Activated CD4-positive, CD25-positive, alpha-beta regulatory T cell treated with anti-CD3 and anti-CD28 coated beads, Interleukin-2, amount 50 U/mL, for 16 hours (primary cell): ENCODE results near the gene NQO2.
"Not testable (repeated sequence)": the region's sequence is repeated elsewhere in the genome, so short reads cannot be mapped to it uniquely, and the experiment has no call there.

ENCODE experiments used
- DNase-seq: peaks from one replicate; pipeline ENCODE4 v3.0.0-alpha.2; 2020; ENCODE audit warnings: low read depth, low spot score

The NQO2 gene

DNA sequence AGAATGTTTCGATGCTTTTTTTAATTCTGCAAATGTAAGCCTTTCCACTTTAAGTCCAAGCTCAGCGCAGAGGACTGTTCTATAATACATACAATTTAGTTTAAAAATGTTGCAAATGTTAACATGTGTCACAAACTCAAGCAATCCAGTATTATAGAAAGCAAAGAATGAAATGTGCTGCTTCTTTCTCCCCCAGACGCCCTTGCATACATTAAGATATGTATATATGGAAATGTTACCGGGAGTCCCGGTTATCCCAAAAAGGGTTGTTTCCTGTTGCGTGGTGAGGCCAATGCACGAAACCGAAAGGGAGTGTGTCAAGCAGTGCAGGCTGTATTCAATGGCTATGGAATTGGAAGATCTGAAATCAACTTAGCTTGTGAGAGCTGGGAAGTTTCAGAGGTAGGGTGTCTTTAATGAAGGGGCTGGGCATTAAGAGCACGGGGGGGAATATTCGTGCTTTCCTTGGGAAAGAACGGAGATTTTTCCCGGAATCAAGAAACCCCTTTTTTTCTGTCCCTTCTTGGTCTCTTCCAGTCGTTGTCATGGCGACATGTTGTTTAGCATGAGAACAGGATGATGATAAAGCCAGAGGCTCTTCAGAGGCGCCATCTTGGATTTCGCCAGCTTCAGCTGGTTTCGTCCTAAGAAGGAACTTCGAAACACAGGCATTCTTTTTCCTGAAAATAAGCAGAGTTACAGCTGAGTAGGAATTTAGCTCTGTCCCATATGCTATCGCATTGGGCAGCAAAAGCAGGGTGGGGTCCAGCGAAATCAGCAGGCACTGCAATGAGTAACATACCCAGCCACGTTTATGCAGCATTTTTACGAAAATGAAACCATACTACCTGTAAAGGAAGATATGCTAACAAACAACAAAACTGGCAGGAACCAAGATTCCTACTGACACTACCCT, 10.1 kb upstream of the NQO2 start:
- DNase-seq, result peak; percentile 69

DNA sequence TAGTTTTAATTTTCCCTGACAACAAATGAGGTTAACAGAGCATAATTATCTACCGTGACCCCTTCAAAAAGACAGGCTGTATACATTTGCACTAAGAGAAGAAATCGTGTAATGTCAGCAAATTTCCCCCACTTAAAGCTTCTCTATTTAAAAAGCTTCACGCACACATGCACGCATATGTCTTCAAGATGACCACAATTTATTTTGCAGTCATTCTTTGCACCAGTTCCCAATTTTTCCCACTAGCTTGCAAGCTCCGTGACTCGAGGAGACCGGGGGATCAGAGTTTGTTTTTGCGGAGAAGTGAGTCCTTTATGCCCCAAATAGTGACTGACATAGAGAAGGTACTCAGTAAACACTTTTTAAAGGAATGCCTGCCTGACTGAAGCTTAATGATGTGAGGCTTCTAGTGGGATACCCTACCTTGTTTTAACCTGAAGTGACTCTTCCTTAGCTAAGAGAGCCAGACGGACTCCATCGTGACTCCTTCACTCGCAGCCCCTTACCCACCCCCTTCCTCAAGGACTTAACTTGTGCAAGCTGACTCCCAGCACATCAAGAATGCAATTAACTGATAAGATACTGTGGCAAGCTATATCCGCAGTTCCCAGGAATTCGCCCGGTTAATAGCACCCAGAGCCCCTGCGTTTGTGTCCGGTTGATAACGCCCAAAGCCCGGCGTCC, 9.3 kb upstream of the NQO2 start:
- DNase-seq, result no peak

DNA sequence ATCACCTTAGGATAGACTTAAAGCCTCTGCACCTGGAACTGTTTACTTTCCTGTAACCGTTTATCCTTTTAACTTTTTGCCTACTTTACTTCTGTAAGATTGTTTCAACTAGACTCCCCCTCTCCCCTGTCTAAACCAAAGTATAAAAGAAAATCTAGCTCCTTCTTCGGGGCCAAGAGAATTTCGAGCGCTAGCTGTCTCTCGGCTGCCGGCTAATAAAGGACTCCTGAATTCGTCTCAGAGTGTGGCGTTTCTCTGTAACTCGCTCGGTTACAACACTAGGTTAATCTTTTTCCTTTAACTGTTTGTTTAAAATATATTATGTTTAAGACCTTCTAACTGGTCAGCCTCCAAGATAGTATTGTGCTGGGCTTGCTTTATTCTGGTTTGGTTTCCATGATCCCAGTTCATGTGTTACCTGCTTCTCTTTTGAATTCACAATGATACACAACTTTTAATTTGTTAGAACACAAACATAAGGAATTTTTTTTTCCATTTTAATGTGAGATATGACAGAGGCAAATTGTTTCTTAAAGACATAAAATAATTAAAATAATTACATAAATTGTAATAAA, 8.7 kb upstream of the NQO2 start:
- no peak for DNase-seq

DNA sequence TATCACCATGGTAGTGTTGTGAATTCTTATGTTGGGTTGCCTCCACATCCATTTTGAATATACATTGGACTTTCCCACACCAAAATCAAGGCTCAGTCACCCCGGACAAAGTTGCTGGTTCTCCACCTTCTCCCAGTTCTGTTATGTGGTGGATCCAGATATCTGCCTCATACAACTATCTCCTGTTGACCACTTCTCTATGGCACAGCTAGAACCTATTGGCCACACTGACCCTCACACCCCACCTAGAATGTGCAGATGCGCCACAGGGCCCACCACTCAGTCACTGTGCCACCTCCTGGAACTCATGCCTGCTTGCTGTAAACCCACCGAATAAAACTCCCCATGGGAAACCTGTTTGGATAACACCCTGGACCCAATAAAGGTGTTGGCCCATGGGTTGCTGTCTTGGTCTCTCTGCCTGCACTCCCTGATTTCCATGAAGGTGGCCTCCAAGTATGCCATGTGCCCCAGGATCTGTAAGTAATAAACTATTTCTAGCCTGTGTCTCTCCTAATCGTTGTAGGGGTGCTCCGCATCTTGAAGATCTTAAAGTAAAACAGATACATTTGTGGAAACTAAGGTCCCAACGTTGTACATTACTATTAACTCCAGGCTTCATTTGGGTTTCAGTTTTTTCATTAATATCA, 7.2 kb upstream of the NQO2 start:
- no peak for DNase-seq

DNA sequence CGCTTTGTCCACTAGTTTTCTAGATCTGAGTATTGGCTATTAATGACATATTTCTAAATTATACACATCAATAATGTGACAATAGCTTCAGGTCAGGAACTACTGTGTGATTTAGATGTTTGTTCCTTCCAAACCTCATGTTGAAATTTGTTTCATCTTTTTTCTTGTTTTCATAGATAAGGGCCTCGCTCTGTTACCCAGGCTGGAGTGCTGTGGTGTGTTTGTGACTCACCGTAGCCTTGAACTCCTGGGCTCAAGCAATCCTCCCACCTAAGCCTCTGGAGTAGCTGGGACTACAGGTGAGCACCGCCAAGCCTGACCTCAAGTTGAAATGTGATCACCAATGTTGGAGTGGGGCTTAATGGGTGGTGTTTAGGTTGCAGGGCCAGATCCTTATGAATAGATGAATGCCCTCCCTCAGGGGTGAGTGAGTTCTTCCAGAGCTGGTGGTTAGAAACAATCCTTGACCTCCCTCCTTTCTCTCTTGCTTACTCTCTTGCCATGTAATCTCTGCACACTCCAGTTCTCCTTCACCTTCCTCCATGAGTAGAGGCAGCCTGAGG, 5.9 kb upstream of the NQO2 start:
- DNase-seq, result no peak

DNA sequence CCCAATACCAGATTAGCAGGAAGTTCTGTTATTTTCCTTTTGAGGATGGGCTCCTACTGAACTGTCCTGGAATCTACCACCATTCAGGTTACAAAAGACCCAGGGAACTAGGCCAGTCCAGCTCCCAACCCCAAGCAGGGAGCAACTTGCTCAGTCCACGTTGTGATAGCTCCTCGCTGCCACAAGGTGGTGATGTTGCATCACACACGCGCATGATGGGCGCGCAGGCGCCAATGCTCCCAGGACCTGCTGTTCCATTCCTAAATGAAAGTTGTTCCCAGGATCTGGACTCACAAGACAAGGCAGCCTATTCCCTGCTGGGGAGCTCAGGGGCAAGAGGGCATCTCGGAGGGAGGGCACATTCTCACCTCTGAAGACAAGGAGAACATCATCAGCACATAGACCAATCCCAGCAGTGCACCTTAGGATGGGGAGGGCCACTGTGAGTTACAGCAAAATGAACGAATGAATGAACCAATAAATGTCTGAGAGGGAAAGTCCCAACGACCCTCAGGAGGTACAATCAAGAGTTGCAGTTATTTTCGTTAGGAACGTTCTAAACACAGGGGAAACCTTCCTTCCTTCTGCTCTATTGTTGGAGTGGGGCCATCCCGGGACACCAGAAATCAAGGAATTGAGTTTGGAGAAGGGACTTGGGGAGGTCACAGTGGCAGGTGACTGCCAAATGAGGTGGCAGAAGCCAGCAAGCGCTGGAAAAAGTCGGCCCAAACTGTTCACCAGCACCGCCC, 1.3 kb upstream of the NQO2 start:
- not testable (repeated sequence) for DNase-seq

DNA sequence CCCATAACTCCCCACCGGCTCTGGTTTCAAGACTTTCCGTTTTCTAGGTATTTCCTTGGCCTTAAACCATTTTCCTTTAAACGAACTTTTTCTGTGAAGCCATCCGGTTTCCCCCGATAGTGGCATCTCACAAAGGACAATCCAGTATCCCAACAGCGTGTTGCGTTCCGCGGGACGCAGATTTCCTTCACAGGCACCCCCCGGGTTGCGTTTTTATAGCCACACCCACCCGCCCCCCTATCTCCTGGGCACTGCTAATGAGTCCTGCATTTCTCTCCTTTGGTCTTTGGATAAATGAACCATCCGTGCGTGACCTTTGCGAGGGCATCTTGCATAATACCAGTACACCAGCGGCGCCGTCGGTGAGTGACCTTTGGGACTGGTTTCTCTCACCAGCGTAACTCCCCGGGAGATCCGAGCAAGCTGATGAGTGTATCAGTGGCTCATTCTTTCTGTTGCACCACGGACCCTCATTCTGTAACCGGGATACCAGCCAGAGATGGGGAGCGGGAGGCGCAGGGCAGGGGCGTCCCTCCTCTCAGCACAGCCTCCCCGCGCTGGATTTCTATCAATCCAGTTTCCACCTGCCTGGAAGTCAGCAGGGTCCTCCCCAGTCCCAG, 586 bp upstream of the NQO2 start:
- no peak for DNase-seq

DNA sequence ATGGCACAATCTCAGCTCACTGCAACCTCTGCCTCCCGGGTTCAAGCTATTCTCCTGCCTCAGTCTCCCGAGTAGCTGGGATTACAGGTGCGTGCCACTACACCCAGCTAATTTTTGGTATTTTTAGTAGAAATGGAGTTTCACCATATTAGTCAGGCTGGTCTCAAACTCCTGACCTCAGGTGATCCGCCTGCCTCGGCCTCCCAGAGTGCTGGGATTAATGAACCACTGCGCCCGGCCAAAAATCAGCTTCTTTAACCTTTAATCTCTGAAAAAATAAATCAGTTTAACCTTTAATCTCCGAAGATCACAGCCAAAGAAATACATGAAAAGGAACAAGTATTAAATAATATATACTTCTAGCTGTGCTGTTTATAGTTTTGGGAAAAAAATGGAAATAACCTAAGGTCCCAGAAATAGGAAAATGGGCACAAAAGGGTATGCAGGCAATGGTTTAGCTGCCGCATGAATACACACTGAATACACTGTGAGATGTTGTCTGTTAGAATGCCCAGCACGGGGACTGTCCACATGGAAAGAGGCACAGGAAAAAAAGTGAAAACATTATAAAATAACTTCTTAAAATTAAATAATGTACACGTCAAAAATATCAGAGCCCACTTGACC, 1.6 kb downstream of the NQO2 start:
- no peak for DNase-seq

DNA sequence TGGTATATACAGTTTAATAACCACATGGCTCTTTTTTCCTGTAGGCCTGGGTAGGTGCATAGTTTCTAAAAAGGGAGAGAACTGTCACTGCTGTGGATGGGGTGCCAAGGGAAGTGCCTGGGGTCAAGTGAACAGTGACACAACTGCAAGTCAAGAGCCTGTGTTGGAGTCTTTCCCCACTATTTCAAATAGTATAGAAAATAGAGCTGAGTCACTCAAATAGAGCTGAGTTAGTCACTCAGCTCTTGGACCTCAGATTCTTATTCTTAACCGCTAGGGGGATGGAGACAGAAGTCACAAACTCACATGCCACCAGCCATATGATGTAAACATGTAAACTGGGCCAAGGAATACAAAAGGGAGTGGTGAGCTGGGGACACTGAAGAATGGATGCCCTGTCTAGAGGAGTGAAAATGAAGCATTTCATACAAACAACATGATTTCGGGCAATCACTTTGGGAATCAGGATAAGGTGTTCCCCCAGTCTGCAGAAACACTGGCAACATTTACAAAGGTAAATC, 2.1 kb downstream of the NQO2 start:
- DNase-seq, result no peak

DNA sequence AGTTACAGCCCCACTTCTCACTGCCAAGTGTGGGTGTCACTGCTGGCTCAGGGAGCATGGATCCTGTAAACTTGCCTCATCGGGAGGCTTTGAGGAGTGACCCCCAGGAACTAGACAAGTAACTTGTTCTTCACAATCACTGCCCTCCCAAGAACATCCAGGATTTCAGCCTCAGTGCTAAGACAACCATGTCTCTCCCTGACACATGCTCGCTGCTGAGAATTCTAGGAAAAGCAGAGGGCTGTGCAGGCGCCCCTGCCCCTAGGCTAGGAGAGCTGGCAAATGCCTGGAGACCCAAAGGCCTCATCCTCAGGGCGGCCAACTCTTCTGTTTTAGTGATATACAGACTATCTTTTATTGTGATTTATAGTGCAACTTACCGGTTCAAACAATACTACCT, 3.5 kb downstream of the NQO2 start:
- DNase-seq, result not testable (repeated sequence)

DNA sequence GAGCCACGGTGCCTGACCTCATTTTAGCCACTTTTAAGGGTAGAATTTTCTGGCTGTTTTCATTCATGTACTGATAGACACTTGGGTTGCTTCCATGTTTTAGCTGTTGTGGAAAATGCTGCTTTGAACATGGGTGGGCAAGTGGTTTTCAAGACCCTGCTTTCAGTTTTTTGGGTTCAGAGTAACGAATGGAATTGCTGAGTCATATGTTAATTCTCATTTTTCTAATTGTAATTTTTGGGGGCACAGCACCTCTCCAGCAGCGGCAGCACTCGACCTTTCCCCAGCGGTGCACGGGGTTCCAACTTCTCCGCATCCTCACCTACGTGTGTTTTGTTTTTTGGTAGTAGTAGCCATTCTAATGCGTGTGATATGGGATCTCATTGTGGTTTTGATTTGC, 5.4 kb downstream of the NQO2 start:
- DNase-seq, result no peak

DNA sequence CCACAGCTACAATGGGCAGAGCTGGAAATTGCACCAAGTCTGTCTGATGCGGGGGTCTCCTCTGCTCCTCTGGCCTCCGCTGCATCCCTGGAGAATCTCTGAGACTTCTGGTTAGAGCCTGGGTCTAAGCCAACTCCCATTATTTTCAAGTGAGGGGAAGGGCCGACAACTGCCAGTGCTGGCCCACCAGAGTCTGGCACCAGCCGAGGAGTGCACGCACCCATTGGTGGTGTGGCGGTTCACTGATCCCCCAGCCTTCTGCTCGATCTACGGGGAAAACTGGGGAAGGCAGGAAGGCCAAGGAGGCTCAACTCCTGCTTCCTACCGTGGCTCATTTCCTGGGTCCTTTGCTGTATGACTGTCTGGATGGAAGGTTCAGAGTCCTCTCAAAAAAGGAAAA, 6.2 kb downstream of the NQO2 start:
- DNase-seq, result no peak

DNA sequence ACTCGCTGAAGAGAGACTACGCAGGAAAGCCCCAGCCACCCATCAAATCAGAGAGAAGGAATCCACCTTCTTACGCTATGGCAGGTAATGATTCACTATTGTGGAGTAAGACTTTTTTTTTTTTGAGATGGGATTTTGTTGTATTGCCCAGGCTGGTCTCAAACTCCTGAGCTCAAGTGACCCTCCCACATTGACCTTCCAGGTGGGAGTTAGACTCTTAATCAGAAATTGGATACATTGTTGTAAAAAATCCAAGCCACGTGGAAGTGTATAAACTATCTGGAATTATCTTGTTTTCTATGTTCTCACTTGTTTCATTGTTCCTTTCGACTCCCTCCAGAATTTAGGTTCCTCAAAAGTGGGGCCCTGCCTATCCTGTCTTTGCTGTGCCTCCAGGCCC, 6.8 kb downstream of the NQO2 start:
- DNase-seq, result no peak

DNA sequence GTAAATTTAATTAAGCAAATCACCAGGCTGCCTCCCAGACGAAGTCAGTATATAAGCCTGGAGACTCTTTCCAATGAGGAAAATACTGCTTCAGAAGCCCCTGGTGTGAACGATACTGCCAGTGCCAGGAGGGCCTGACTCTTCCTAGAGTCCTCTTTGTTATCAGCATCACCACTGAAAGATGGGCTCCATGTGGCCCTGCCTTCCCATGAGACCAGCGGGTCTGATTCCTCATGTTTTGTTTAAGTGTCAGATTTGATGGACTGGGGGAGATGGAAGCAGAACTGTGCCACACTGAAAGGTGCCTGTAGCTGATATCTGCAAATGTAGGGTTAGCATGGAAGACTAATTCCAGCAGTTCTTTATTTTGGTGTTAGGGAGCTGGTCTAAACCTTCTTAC, 7.9 kb downstream of the NQO2 start:
- no peak for DNase-seq

DNA sequence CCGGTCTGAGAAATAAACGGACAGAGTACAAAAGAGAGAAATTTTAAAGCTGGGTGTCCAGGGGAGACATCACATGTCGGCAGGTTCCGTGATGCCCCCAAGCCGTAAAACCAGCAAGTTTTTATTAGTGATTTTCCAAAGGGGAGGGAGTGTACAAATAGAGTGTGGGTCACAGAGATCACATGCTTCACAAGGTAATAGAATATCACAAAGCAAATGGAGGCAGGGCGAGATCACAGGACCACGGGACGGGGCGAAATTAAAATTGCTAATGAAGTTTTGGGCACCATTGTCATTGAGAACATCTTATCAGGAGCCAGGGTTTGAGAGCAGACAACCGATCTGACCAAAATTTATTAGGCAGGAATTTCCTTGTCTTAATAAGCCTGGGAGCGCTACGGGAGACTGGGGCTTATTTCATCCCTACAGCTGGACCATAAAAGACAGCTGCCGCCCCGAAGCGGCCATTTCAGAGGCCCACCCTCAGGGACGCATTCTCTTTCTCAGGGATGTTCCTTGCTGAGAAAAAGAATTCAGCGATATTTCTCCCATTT, 9.1 kb downstream of the NQO2 start:
- DNase-seq, result not testable (repeated sequence)

DNA sequence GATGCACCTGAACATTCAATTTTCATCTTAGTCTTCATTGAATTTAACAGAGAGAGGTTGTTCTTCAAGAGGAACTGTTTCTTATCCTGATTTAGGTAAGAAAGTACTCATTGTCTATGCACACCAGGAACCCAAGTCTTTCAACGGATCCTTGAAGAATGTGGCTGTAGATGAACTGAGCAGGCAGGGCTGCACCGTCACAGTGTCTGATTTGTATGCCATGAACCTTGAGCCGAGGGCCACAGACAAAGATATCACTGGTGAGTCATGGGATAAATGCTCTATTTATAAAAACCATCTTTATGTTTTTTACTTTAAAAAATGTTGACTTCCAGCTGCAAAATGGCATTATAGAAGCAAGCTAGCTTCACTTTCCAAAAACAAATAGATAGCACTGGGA, 10.2 kb downstream of the NQO2 start:
- no peak for DNase-seq

DNA sequence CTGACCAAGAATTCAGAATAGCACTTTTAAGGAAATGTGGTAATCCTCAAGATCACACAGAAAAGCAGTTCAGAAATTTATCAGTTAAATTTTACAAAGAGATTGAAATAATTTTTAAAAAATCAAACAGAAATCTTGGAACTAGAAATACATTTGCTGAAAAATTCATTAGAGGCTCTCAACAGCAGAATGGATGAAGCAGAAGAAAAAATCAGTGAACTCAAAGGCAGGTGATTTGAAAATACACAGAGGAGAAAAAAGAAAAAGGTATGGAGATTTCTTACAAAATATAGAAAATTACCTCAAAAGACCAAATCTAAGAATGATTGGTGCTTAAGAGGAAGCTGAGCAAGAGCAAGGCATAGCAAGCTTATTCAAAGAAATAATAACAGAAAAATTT, 11.5 kb downstream of the NQO2 start:
- DNase-seq, result no peak

DNA sequence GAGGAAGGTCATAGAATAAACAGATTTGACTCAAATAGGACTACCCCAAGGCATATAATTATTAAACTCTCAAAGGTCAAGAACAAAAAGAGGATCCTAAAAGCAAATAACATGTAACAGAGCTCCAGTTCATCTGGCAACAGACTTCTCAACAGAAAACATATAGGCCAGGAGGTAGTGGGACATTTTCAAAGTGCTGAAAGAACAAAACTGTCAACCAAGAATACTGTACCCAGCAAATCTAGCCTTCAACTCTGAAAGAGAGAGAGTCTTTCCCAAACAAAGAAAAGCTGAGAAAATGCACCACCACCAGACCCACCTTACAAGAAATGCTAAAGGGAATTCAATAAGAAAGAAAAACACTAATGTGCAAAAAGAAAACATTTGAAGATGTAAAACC, 11.9 kb downstream of the NQO2 start:
- no peak for DNase-seq

DNA sequence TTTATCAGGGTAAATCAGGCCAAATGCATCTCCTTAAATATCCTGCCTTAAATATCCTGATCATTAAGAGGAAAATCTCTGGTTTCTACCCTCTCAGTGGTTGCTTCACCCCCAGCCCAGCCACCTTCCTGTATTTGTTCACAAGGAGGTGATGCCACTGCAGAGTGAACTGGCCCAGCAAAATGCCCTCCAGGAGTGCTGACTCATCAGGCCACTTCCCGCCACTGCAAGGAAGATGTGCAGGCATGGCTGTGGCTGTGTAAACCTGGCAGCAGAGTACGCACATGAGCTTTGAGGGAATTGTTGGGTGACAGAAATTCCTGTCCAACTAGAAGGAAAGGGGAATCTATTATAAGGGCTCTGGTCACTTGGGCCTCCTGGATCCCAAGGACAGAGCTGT, 13.8 kb downstream of the NQO2 start:
- no peak for DNase-seq
